ENCODE data around the gene ASXL2.

Gene ASXL2

DNA sequence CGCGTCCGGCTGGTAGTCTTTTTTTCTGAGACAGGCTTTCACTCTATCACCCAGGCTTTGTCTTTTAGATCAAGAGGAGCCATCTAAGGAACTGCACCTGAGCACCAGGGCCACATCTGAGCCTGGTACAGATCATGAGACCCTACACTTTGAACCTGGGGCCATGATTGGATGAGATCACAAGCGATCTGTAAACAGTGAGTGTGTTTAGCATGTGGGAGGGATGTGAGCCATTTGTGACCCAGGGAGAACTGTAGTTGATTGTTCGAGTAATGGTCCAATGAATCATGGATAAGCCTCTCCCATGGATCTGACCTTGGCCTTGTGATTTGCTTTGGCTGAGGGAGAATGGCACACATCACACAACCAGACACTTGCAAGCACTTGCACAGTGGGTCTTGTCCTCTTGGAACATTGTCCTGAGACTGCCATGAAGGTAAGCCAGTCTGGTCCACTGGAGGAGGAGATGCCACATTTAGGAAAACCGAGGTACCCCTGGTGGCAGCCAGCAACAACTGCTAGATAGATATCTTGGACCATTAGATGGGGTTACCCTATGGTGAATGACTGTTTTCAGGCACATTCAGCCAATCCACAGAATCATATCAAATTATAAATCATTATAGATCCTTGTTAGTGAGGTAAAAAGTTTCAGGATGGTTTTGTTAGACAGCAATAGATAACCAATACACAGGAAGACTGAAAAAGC lies 185.4 kb downstream of the ASXL2 start:
- DNase-seq (ENCODE audit: low read depth in 2 of 2), result no peak

DNA sequence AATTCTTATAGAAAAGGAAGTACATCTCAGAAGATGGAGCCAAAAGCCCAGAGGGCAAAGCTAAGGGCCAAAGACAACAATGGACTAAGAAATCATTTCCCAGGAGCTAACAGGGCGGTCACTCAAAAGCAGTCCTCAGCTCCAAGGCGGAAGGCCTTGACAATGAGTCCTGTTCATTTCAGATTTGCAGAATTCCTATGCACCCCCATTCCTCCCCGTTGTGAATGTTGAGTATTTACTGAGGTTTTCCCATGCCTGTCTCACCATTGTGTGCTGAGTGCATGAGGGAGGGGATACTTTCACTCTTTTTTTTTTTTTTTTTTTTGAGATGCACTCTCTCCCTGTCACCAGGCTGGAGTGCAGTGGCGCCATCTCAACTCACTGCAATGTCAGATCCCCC lies 186.1 kb downstream of the ASXL2 start:
- DNase-seq (ENCODE audit: low read depth in 2 of 2), result no peak

DNA sequence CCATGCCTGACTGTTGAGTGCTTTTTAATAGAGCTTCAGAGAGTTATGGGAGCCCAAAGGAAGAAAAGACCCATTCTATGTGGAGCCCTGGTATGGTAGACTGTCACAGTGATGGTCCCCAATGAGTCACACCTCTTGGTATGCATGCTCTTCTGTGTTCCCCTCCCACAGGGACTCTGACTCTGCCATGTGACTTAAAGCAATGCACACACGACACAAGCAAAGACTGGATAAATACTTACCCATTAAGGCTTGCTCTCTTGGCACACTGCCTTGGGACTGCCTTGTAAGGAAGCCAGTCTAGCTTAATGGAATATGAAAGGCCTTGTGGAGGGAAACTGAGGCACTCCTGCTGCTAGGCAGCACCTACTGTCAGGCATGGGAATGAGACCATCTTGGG lies 188.2 kb downstream of the ASXL2 start:
- DNase-seq (ENCODE audit: low read depth in 2 of 2), result no peak

DNA sequence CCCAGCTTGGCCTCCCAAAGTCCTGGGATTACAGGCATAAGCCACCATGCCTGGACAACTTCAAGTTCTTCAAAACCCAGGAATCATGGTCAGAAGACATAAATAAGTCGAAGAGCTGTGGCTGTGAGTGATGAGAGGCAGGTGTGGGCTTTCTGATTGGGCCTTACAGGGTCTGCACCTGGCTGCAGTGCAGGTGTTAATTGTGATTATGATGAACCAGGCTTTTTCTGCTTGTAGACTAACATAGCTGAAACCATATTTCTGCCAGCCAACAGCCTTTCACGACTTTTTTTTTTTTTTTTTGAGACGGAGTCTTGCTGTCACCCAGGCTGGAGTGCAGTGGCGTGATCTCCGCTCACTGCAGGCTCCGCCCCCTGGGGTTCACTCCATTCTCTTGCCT lies 190.1 kb downstream of the ASXL2 start:
- DNase-seq (ENCODE audit: low read depth in 2 of 2), result no peak

DNA sequence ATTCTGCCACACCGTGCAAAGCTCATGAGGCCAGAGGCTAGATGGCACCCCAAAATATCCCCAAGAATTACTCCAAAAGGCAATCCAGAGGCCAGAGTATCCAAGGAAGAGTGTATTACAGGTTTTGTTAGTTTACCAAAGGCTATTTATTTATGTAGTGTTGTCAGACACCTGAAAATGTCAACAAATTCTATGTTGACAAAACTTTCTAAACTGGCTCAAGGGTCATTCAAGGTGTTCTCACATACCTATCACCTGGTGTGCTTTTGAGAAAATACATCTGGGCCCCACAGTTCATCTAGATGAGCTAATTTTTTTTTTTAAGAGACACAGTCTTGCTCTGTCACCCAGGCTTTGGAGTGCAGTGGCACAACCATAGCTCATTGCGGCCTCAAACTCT lies 192.5 kb downstream of the ASXL2 start:
- no peak for DNase-seq (ENCODE audit: low read depth in 2 of 2)

DNA sequence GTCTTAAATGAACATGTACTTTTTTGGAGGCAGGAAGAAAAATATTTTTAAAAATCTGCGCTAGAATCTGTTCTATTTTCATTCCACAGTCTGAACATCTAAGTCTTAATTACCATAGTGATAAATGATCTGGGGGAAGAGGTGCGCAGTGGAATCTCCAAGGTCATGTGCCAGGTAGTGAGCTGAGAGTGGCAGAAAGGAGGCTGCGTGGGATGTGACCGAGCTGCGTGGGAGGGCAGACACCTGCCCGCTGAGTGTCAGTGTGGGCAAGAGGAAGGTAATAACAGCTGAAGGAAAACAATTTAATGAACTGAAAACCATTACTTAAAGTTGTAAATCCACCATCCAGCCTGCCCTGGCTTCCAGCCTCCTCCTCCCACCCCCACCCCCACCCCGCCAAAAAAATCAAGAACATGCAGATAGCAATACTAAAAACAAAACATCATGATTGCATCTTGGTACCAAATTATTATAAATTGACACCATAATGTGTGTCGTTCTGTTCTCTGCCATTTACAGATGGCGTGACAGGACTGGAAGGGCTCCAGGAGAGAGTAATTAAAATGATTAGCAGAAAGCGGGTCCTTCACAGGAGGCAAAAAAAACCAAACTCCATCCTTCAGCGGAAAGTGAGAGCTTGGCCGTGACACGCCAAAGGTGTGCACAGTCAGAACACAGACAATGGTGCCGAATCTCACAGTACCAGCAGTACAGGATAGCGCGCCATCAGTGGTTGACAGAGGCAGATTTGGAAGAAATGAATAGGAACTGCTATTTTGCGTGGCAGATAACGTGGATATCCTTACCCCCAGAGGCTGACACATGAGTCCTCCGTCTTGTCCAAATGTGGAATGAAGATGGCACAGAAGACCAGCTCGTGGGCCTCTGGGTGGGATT lies 193.5 kb downstream of the ASXL2 start:
- DNase-seq (ENCODE audit: low read depth in 2 of 2), result no peak
